Calu3 (cell line): ENCODE results near the gene CFAP73. TPM values are rescaled to one million over a fixed set of nuclear protein-coding genes. Genes with fewer than 3 reads are reported as not detected.
"Not testable (repeated sequence)": the region's sequence is repeated elsewhere in the genome, so short reads cannot be mapped to it uniquely, and the experiment has no call there.

Experiments
- BruUV-seq: library from RNA; stranded (reverse); fragments of 400-500 nt; replicated peaks from 2 replicates; lab custom pipeline; 2021; lab: Mats Ljungman, UMichigan
- CTCF ChIA-PET: fragments of 300-600 bp; sonication (Branson Sonifier 250); formaldehyde crosslinking; loops from one replicate; lab custom pipeline; 2022; ENCODE audit warnings: antibody characterized with exemption; lab: Charles Lee
- DNase-seq: peaks from one replicate; pipeline ENCODE4 v3.0.0; 2022
- H3K27ac Mint-ChIP-seq: one replicate; pipeline ENCODE4 v1.8.0; 2022; ENCODE audit warnings: mixed read lengths; ENCODE audit not compliant: unreplicated experiment
- H3K27me3 Mint-ChIP-seq: one replicate; pipeline ENCODE4 v1.8.0; 2022; ENCODE audit warnings: mixed read lengths; ENCODE audit not compliant: unreplicated experiment
- H3K36me3 Mint-ChIP-seq: one replicate; pipeline ENCODE4 v1.8.0; 2022; ENCODE audit warnings: mild to moderate bottlenecking, moderate library complexity, mixed read lengths; ENCODE audit not compliant: insufficient read depth, unreplicated experiment
- H3K4me1 Mint-ChIP-seq: one replicate; pipeline ENCODE4 v1.8.0; 2022; ENCODE audit warnings: mild to moderate bottlenecking, low read depth, mixed read lengths; ENCODE audit not compliant: unreplicated experiment
- H3K4me3 Mint-ChIP-seq: one replicate; pipeline ENCODE4 v1.8.0; 2022; ENCODE audit warnings: mild to moderate bottlenecking, low read depth, moderate library complexity, mixed read lengths; ENCODE audit not compliant: unreplicated experiment
- H3K9me3 Mint-ChIP-seq: one replicate; pipeline ENCODE4 v1.8.0; 2022; ENCODE audit warnings: low read depth, mixed read lengths; ENCODE audit not compliant: unreplicated experiment
- CTCF ChIP-seq: fragments of 200-600 bp; IDR thresholded peaks from one replicate; pipeline ENCODE4 v1.8.0; 2022; ENCODE audit warnings: antibody characterized with exemption; ENCODE audit not compliant: unreplicated experiment
- intact Hi-C: fragments of 100-400 bp; cut with micrococcal nuclease; formaldehyde crosslinking; loops from one replicate; pipeline ENCODE4 v1.10.0; 2022; ENCODE audit not compliant: unreplicated experiment
- total RNA-seq: library from RNA; stranded (reverse); gene quantifications from 2 replicates; pipeline ENCODE4 v1.2.3, GENCODE V29; 2022

CFAP73 gene
- total RNA-seq, 1 experiment from 2014 or later, result 3.2 TPM

- H3K27me3 Mint-ChIP-seq, result no peaks in the 10 kb centered on the region
- intact Hi-C loops, result no loop called here
- BruUV-seq, result no TSS peak
- H3K4me3 Mint-ChIP-seq, result no peak overlapping the region
- H3K27ac Mint-ChIP-seq, result no peak overlapping the region
- no peak for TF ChIP-seq CTCF
- H3K36me3 Mint-ChIP-seq, result peaks cover 69% of the 10 kb centered on the region
- CTCF ChIA-PET, result interaction anchor here (0.9 kb wide), 1 partner anchor 57 kb away, joined by 3 read pairs; no protein-coding TSS in a partner anchor
- no peak for DNase-seq
- no peaks in the 10 kb centered on the region for H3K4me1 Mint-ChIP-seq
- no peaks in the 10 kb centered on the region for H3K9me3 Mint-ChIP-seq
Observed at GRCh38 chr12:113116875-113117274, 32.6 kb upstream of the CFAP73 start.

GRCh38 chr12:113117684-113118083 lies 31.8 kb upstream of the CFAP73 start:
- not testable (repeated sequence) for H3K4me3 Mint-ChIP-seq, H3K27me3 Mint-ChIP-seq

GRCh38 chr12:113118142-113118541 lies 31.4 kb upstream of the CFAP73 start:
- Mint-ChIP-seq H3K27ac (no peak overlapping the region), H3K4me3 (no peak overlapping the region)

More at GRCh38 chr12:113117684-113118083, 31.8 kb upstream of the CFAP73 start:
- BruUV-seq, H3K4me1 Mint-ChIP-seq, H3K27ac Mint-ChIP-seq, intact Hi-C loops, DNase-seq, H3K9me3 Mint-ChIP-seq: not testable (repeated sequence)
- peaks cover 69% of the 10 kb centered on the region for H3K36me3 Mint-ChIP-seq
- CTCF ChIA-PET, result interaction anchor here (0.9 kb wide), 1 partner anchor 56 kb away, joined by 3 read pairs; no protein-coding TSS in a partner anchor

GRCh38 chr12:113119980-113120669 lies 29.4 kb upstream of the CFAP73 start:
- H3K9me3 Mint-ChIP-seq, result no peaks in the 10 kb centered on the region
- CTCF ChIA-PET, result interaction anchor here (1.0 to 1.2 kb wide), 2 partner anchors 11 to 54 kb away, joined by 3 to 4 read pairs; no protein-coding TSS in a partner anchor
- H3K27ac Mint-ChIP-seq, result peak overlapping the region; percentile 23
- no peaks in the 10 kb centered on the region for H3K4me1 Mint-ChIP-seq
- H3K4me3 Mint-ChIP-seq, result no peak overlapping the region
- no peaks in the 10 kb centered on the region for H3K27me3 Mint-ChIP-seq
- BruUV-seq, result no TSS peak
- no peak for DNase-seq
- TF ChIP-seq CTCF, result no peak
- intact Hi-C loops, result no loop called here
- H3K36me3 Mint-ChIP-seq, result peaks cover 58% of the 10 kb centered on the region

More at GRCh38 chr12:113118142-113118541, 31.4 kb upstream of the CFAP73 start:
- Mint-ChIP-seq H3K9me3 (no peaks in the 10 kb centered on the region), H3K27me3 (no peaks in the 10 kb centered on the region), H3K4me1 (no peaks in the 10 kb centered on the region), H3K36me3 (peaks cover 69% of the 10 kb centered on the region)
- CTCF ChIA-PET, result no interaction called here
- no peak for DNase-seq
- TF ChIP-seq CTCF, result no peak
- no TSS peak for BruUV-seq
- intact Hi-C loops, result no loop called here
